ENCODE results near the gene ARID5A. TPM values are rescaled to one million over a fixed set of nuclear protein-coding genes. Genes with fewer than 3 reads are reported as not detected.

ARID5A gene
- total and polyA plus RNA-seq, 2 of the 13 experiments (the other 11 are each of a cell fraction or from before 2014, with no cell fraction given) = 6.0 to 9.5 TPM

GRCh38 chr2:96505231-96505889 is 31.2 kb upstream of the ARID5A start, which contains the start of gene NEURL3 (continued):
- TF ChIP-seq ZBTB4 (CRISPR knock-in tag; IDR thresholded peaks at IDR 0.05; ENCODE audit: borderline replicate concordance) (no peak), ZNF468 (CRISPR knock-in tag; IDR thresholded peaks at IDR 0.05) (no peak), ZNF839 (CRISPR knock-in tag; IDR thresholded peaks at IDR 0.05; ENCODE audit: borderline replicate concordance) (no peak), NFATC3 (CRISPR knock-in tag; IDR thresholded peaks at IDR 0.05) (no peak), HBP1 (CRISPR knock-in tag; IDR thresholded peaks at IDR 0.05; ENCODE audit: low read depth) (no peak), SIX1 (CRISPR knock-in tag; IDR thresholded peaks at IDR 0.05; ENCODE audit: borderline replicate concordance) (peak; percentile 89), MIER3 (CRISPR knock-in tag; IDR thresholded peaks at IDR 0.05; ENCODE audit: borderline replicate concordance) (no peak), E2F2 (CRISPR knock-in tag; IDR thresholded peaks at IDR 0.05; ENCODE audit: borderline replicate concordance) (no peak), ATF2 (CRISPR knock-in tag; IDR thresholded peaks at IDR 0.05) (0 out of 2 replicates have a peak, but pooled peaks have one; percentile 15), PHF8 (CRISPR knock-in tag; IDR thresholded peaks at IDR 0.05) (0 out of 2 replicates have a peak, but pooled peaks have one; percentile 34), ZSCAN5A (CRISPR knock-in tag; IDR thresholded peaks at IDR 0.05; ENCODE audit: borderline replicate concordance) (no peak), KLF15 (CRISPR knock-in tag; IDR thresholded peaks at IDR 0.05; ENCODE audit: borderline replicate concordance) (no peak), ZBED4 (CRISPR knock-in tag; IDR thresholded peaks at IDR 0.05; ENCODE audit: borderline replicate concordance) (0 out of 2 replicates have a peak, but pooled peaks have one; percentile 30), PHF5A (CRISPR knock-in tag; IDR thresholded peaks at IDR 0.05; ENCODE audit: low read depth, unreplicated experiment) (no peak)
